ENCODE results near the gene SERINC5. TPM values are rescaled to one million over a fixed set of nuclear protein-coding genes. Genes with fewer than 3 reads are reported as not detected.
"Not testable (repeated sequence)": the region's sequence is repeated elsewhere in the genome, so short reads cannot be mapped to it uniquely, and the experiment has no call there.

The SERINC5 gene
- total RNA-seq, 1 donor from 2014 or later: 57.3 TPM

GRCh38 chr5:80189201-80189600 is 66.6 kb downstream of the SERINC5 start:
- peaks cover 19% of the 10 kb centered on the region for H3K4me1 ChIP-seq (ENCODE audit: insufficient read depth, low read length)
- TF ChIP-seq CTCF (IDR thresholded peaks at IDR 0.05; ENCODE audit: insufficient read depth, low read depth, low read length): no peak
- TF ChIP-seq EZH2 (IDR thresholded peaks at IDR 0.05; ENCODE audit: insufficient read depth, low read length): no peak
- no peak overlapping the region for H3K27ac Mint-ChIP-seq (ENCODE audit: unreplicated experiment)
- no peak overlapping the region for H3K4me3 Mint-ChIP-seq (ENCODE audit: unreplicated experiment)
- H3K36me3 ChIP-seq (ENCODE audit: insufficient read depth, low read length): no peaks in the 10 kb centered on the region
- H4K20me1 ChIP-seq (ENCODE audit: insufficient read depth, low read length): peaks cover 22% of the 10 kb centered on the region
- no peaks in the 10 kb centered on the region for H3K36me3 Mint-ChIP-seq (ENCODE audit: low read depth, unreplicated experiment)
- no peaks in the 10 kb centered on the region for H3K27me3 ChIP-seq (ENCODE audit: insufficient read depth, low read length)
- no peak overlapping the region for H3K4me3 ChIP-seq (ENCODE audit: insufficient read depth, low read depth, low read length)
- H3K9me3 Mint-ChIP-seq (ENCODE audit: unreplicated experiment): no peaks in the 10 kb centered on the region
- DNase-seq (ENCODE audit: low read depth) (no peak), FAIRE-seq (no peak)
- H3K27ac ChIP-seq (ENCODE audit: low read depth, low read length): no peak overlapping the region
- no peaks in the 10 kb centered on the region for H3K27me3 Mint-ChIP-seq (ENCODE audit: low read depth, unreplicated experiment)
- H3K4me1 Mint-ChIP-seq (ENCODE audit: low read depth, unreplicated experiment): peaks cover 46% of the 10 kb centered on the region
- H3K4me2 ChIP-seq (ENCODE audit: low read length): no peak overlapping the region
- H2AFZ ChIP-seq (ENCODE audit: low read depth, low read length): no peak overlapping the region
- no peak overlapping the region for H3K9ac ChIP-seq (ENCODE audit: low read length)
- H3K79me2 ChIP-seq (ENCODE audit: insufficient read depth, low read length): peaks cover 49% of the 10 kb centered on the region
- H3K9me3 ChIP-seq (ENCODE audit: insufficient read depth, low read depth, low read length): no peaks in the 10 kb centered on the region

GRCh38 chr5:80187421-80188090 is 68.3 kb downstream of the SERINC5 start:
- Histone ChIP-seq H3K4me2 (ENCODE audit: low read length) (no peak overlapping the region), H2AFZ (ENCODE audit: low read depth, low read length) (no peak overlapping the region), H3K27ac (ENCODE audit: low read depth, low read length) (no peak overlapping the region), H3K27me3 (ENCODE audit: insufficient read depth, low read length) (no peaks in the 10 kb centered on the region), H3K9ac (ENCODE audit: low read length) (no peak overlapping the region), H3K36me3 (ENCODE audit: insufficient read depth, low read length) (no peaks in the 10 kb centered on the region), H3K9me3 (ENCODE audit: insufficient read depth, low read depth, low read length) (no peaks in the 10 kb centered on the region), H4K20me1 (ENCODE audit: insufficient read depth, low read length) (peaks cover 29% of the 10 kb centered on the region), H3K4me1 (ENCODE audit: insufficient read depth, low read length) (peaks cover 8% of the 10 kb centered on the region), H3K79me2 (ENCODE audit: insufficient read depth, low read length) (peaks cover 44% of the 10 kb centered on the region), H3K4me3 (ENCODE audit: insufficient read depth, low read depth, low read length) (no peak overlapping the region)
- no peak overlapping the region for H3K27ac Mint-ChIP-seq (ENCODE audit: unreplicated experiment)
- DNase-seq (ENCODE audit: low read depth): no peak
- H3K4me3 Mint-ChIP-seq (ENCODE audit: unreplicated experiment): no peak overlapping the region
- peaks cover 44% of the 10 kb centered on the region for H3K4me1 Mint-ChIP-seq (ENCODE audit: low read depth, unreplicated experiment)
- FAIRE-seq: no peak
- H3K36me3 Mint-ChIP-seq (ENCODE audit: low read depth, unreplicated experiment): no peaks in the 10 kb centered on the region
- H3K9me3 Mint-ChIP-seq (ENCODE audit: unreplicated experiment): no peaks in the 10 kb centered on the region
- TF ChIP-seq CTCF (IDR thresholded peaks at IDR 0.05; ENCODE audit: insufficient read depth, low read depth, low read length): no peak
- no peak for TF ChIP-seq EZH2 (IDR thresholded peaks at IDR 0.05; ENCODE audit: insufficient read depth, low read length)
- H3K27me3 Mint-ChIP-seq (ENCODE audit: low read depth, unreplicated experiment): no peaks in the 10 kb centered on the region

GRCh38 chr5:80185535-80185934 is 70.3 kb downstream of the SERINC5 start:
- H3K36me3 ChIP-seq (ENCODE audit: insufficient read depth, low read length); H3K4me3 Mint-ChIP-seq (ENCODE audit: unreplicated experiment); H3K27me3 ChIP-seq (ENCODE audit: insufficient read depth, low read length); H3K36me3 Mint-ChIP-seq (ENCODE audit: low read depth, unreplicated experiment); H2AFZ ChIP-seq (ENCODE audit: low read depth, low read length); H3K9me3 ChIP-seq (ENCODE audit: insufficient read depth, low read depth, low read length); FAIRE-seq; H3K4me1 ChIP-seq (ENCODE audit: insufficient read depth, low read length); H3K4me2 ChIP-seq (ENCODE audit: low read length); H3K27ac ChIP-seq (ENCODE audit: low read depth, low read length); H3K9ac ChIP-seq (ENCODE audit: low read length); H3K4me3 ChIP-seq (ENCODE audit: insufficient read depth, low read depth, low read length); H3K9me3 Mint-ChIP-seq (ENCODE audit: unreplicated experiment); DNase-seq (ENCODE audit: low read depth); H3K27me3 Mint-ChIP-seq (ENCODE audit: low read depth, unreplicated experiment): not testable (repeated sequence)
- Histone ChIP-seq H4K20me1 (ENCODE audit: insufficient read depth, low read length) (peaks cover 42% of the 10 kb centered on the region), H3K79me2 (ENCODE audit: insufficient read depth, low read length) (peaks cover 35% of the 10 kb centered on the region)
- Mint-ChIP-seq H3K27ac (ENCODE audit: unreplicated experiment) (peak overlapping the region; percentile 38), H3K4me1 (ENCODE audit: low read depth, unreplicated experiment) (peaks cover 33% of the 10 kb centered on the region)

Measured in astrocyte (in vitro differentiated cells and primary cell).